Measurements from ENCODE around the gene DDX23. TPM values are rescaled to one million over a fixed set of nuclear protein-coding genes. Genes with fewer than 3 reads are reported as not detected.
A peak's percentile ranks its signal among the peaks of the same experiment; 100 is the strongest.

The DDX23 gene
- total RNA-seq, 1 donor from 2014 or later: 59.1 TPM

- Mint-ChIP-seq H3K9me3 (ENCODE audit: low read depth) (no peaks in the 10 kb centered on the region), H3K27ac (ENCODE audit: unreplicated experiment) (peak overlapping the region; percentile 92), H3K4me3 (ENCODE audit: unreplicated experiment) (peak overlapping the region; percentile 93), H3K27me3 (ENCODE audit: low read depth) (no peaks in the 10 kb centered on the region), H3K36me3 (ENCODE audit: low read depth) (no peaks in the 10 kb centered on the region), H3K4me1 (ENCODE audit: low read depth) (peaks cover 47% of the 10 kb centered on the region)
- TF ChIP-seq CTCF (IDR thresholded peaks at IDR 0.05): no peak
- DNase-seq (ENCODE audit: low spot score): no peak
These were observed 65.1 kb downstream of the DDX23 start for GRCh38 chr12:48786591-48787544.

- TF ChIP-seq CTCF (IDR thresholded peaks at IDR 0.05): no peak
- peak; percentile 2 for DNase-seq (ENCODE audit: low spot score)
- no peak overlapping the region for H3K4me3 Mint-ChIP-seq (ENCODE audit: unreplicated experiment)
- H3K27ac Mint-ChIP-seq (ENCODE audit: unreplicated experiment): no peak overlapping the region
- H3K4me1 Mint-ChIP-seq (ENCODE audit: low read depth): peaks cover 70% of the 10 kb centered on the region
- no peaks in the 10 kb centered on the region for H3K27me3 Mint-ChIP-seq (ENCODE audit: low read depth)
- peaks cover 1% of the 10 kb centered on the region for H3K36me3 Mint-ChIP-seq (ENCODE audit: low read depth)
- H3K9me3 Mint-ChIP-seq (ENCODE audit: low read depth): no peaks in the 10 kb centered on the region
These were observed 68.5 kb downstream of the DDX23 start for GRCh38 chr12:48783432-48783831.

- Mint-ChIP-seq H3K27me3 (ENCODE audit: low read depth) (no peaks in the 10 kb centered on the region), H3K9me3 (ENCODE audit: low read depth) (no peaks in the 10 kb centered on the region), H3K36me3 (ENCODE audit: low read depth) (peaks cover 7% of the 10 kb centered on the region), H3K4me1 (ENCODE audit: low read depth) (peaks cover 69% of the 10 kb centered on the region), H3K27ac (ENCODE audit: unreplicated experiment) (no peak overlapping the region), H3K4me3 (ENCODE audit: unreplicated experiment) (no peak overlapping the region)
- peak; percentile 83 for DNase-seq (ENCODE audit: low spot score)
- no peak for TF ChIP-seq CTCF (IDR thresholded peaks at IDR 0.05)
These were observed 69.2 kb downstream of the DDX23 start for GRCh38 chr12:48782457-48783395.

GRCh38 chr12:48781750-48782456 is 70.1 kb downstream of the DDX23 start:
- no peak for TF ChIP-seq CTCF (IDR thresholded peaks at IDR 0.05)
- Mint-ChIP-seq H3K4me3 (ENCODE audit: unreplicated experiment) (no peak overlapping the region), H3K36me3 (ENCODE audit: low read depth) (peaks cover 14% of the 10 kb centered on the region), H3K27ac (ENCODE audit: unreplicated experiment) (peak overlapping the region; percentile 47), H3K27me3 (ENCODE audit: low read depth) (no peaks in the 10 kb centered on the region), H3K9me3 (ENCODE audit: low read depth) (no peaks in the 10 kb centered on the region), H3K4me1 (ENCODE audit: low read depth) (peaks cover 61% of the 10 kb centered on the region)
- peak; percentile 63 for DNase-seq (ENCODE audit: low spot score)

Data from chondrocyte (in vitro differentiated cells).